AG04450 (cell line): ENCODE results near the gene MAD1L1. TPM values are rescaled to one million over a fixed set of nuclear protein-coding genes. Genes with fewer than 3 reads are reported as not detected.

Experiments
- CTCF ChIA-PET: fragments of 300-600, 350-600 bp; formaldehyde crosslinking; extraction: SDS; loops from one replicate; lab custom pipeline; 2022; ENCODE audit warnings: antibody characterized with exemption, inconsistent platforms; lab: Charles Lee
- POLR2A ChIA-PET: fragments of 350-600 bp; formaldehyde crosslinking; extraction: SDS; loops from one replicate; lab custom pipeline; 2021; ENCODE audit warnings: antibody characterized with exemption, inconsistent platforms; lab: Yijun Ruan, JAX
- DNase-seq: peaks from one replicate; pipeline ENCODE4 v3.0.0-alpha.2; 2011; ENCODE audit warnings: low read depth, low spot score
- H3K27ac ChIP-seq: one replicate; pipeline ENCODE4 v1.5.1; 2012; ENCODE audit warnings: low read depth, low read length, control low read depth
- H3K27me3 ChIP-seq: one replicate; pipeline ENCODE4 v1.6.0; 2012; ENCODE audit warnings: low read length; ENCODE audit not compliant: control insufficient read depth, insufficient read depth
- H3K4me3 ChIP-seq: 2 replicates; pipeline ENCODE4 v1.5.1; 2011; ENCODE audit warnings: mild to moderate bottlenecking, low read depth, low read length, control low read depth
- H3K9me3 ChIP-seq: 2 replicates; pipeline ENCODE4 v1.5.1; 2012; ENCODE audit warnings: low read length; ENCODE audit not compliant: control insufficient read depth, insufficient read depth
- CTCF ChIP-seq: IDR thresholded peaks from 2 replicates; pipeline ENCODE4 v1.5.1; 2011; ENCODE audit warnings: low read depth, low read length, control low read depth, inconsistent platforms
- polyA plus RNA-seq: library from polyadenylated mRNA; depleted of rRNA; stranded (reverse); fragments of >200 nt; gene quantifications from 2 replicates; pipeline ENCODE4 v1.2.3, GENCODE V29; 2011

The MAD1L1 gene
- polyA plus RNA-seq, 1 experiment = 11.9 TPM

DNA sequence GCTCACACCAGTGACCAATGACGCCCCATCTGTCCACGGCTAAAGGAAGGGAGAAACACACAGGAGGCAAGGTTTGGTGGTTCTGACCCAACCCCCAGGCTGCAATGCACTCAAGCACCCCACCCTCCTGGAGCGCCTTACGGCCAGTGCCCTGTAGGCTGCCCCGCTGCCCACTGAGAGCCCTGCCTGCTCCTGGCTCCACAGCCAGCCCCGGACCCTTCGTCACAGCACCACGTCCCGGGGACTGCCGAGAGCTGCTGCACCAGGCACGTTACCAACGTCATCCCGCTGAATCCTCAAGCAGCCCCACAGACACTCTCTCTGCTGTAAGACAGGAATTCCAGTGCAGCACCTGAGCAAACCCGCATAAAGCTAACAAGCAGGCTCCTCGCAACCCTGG lies 87.8 kb downstream of the MAD1L1 start:
- Histone ChIP-seq H3K27me3 (no peaks in the 10 kb centered on the region), H3K9me3 (peaks cover 7% of the 10 kb centered on the region; the same call in 1 of the 2 replicates), H3K4me3 (no peak overlapping the region), H3K27ac (no peak overlapping the region)
- no peak for DNase-seq
- TF ChIP-seq CTCF = no peak
- CTCF ChIA-PET = no interaction called here
- POLR2A ChIA-PET = no interaction called here

GRCh38 chr7:2143981-2144595 lies 88.7 kb downstream of the MAD1L1 start:
- H3K27ac ChIP-seq = no peak overlapping the region
- no peaks in the 10 kb centered on the region for H3K27me3 ChIP-seq
- TF ChIP-seq CTCF = no peak
- no peak for DNase-seq
- H3K4me3 ChIP-seq = no peak overlapping the region
- POLR2A ChIA-PET = no interaction called here
- CTCF ChIA-PET = no interaction called here
- peaks cover 7% of the 10 kb centered on the region; the same call in 1 of the 2 replicates for H3K9me3 ChIP-seq

- ChIA-PET CTCF (no interaction called here), POLR2A (no interaction called here)
- Histone ChIP-seq H3K4me3 (no peak overlapping the region), H3K9me3 (peaks cover 7% of the 10 kb centered on the region; the same call in 1 of the 2 replicates), H3K27ac (no peak overlapping the region), H3K27me3 (no peaks in the 10 kb centered on the region)
- no peak for DNase-seq
- TF ChIP-seq CTCF = no peak
These were observed 89.3 kb downstream of the MAD1L1 start for GRCh38 chr7:2143450-2143849.

DNA sequence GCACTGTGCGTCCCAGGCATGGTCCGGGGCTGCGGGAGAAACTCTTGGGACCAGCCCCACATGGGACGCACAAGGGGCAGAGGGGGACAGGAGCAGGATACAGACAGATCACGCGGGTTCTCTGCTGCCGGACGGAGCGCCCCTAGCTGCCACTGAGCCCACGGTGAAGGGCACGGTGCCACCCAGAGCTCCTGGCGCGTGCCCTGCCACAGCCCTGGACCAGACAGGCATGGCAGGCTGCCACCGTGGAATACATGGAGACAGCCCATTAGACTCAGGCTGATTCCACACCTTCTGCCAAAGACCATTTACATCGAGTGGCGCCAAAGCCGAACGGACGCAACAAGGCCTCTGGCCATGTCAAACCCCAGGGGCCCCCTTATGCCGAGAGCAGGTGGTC lies 90.4 kb downstream of the MAD1L1 start:
- Histone ChIP-seq H3K4me3 (no peak overlapping the region), H3K9me3 (peaks cover 7% of the 10 kb centered on the region; the same call in 1 of the 2 replicates), H3K27ac (no peak overlapping the region), H3K27me3 (no peaks in the 10 kb centered on the region)
- DNase-seq = no peak
- CTCF ChIA-PET = no interaction called here
- POLR2A ChIA-PET = no interaction called here
- TF ChIP-seq CTCF = no peak

- Histone ChIP-seq H3K27me3 (no peaks in the 10 kb centered on the region), H3K27ac (no peak overlapping the region), H3K4me3 (no peak overlapping the region), H3K9me3 (peaks cover 7% of the 10 kb centered on the region; the same call in 1 of the 2 replicates)
- ChIA-PET POLR2A (no interaction called here), CTCF (no interaction called here)
- no peak for TF ChIP-seq CTCF
- DNase-seq = no peak
These were observed 91.1 kb downstream of the MAD1L1 start for GRCh38 chr7:2141651-2142050.
